Measurements from ENCODE around the gene MCU. TPM values are rescaled to one million over a fixed set of nuclear protein-coding genes. Genes with fewer than 3 reads are reported as not detected.
"Not testable (repeated sequence)": the region's sequence is repeated elsewhere in the genome, so short reads cannot be mapped to it uniquely, and the experiment has no call there.

MCU gene
- total RNA-seq, 1 donor from 2014 or later = 12.2 TPM

GRCh38 chr10:72758930-72759329 lies 67.0 kb downstream of the MCU start:
- intact Hi-C loops (cut with micrococcal nuclease) = not testable (repeated sequence)

GRCh38 chr10:72759584-72759983 lies 67.6 kb downstream of the MCU start:
- intact Hi-C loops (cut with micrococcal nuclease) = no loop called here

- intact Hi-C loops (cut with micrococcal nuclease) = no loop called here
These were observed 69.6 kb downstream of the MCU start for GRCh38 chr10:72761498-72761897.

GRCh38 chr10:72762042-72762441 lies 70.1 kb downstream of the MCU start:
- intact Hi-C loops (cut with micrococcal nuclease) = no loop called here

GRCh38 chr10:72763201-72763600 lies 71.3 kb downstream of the MCU start:
- intact Hi-C loops (cut with micrococcal nuclease) = no loop called here

- intact Hi-C loops (cut with micrococcal nuclease) = no loop called here
These were observed 72.2 kb downstream of the MCU start for GRCh38 chr10:72764151-72764550.

GRCh38 chr10:72765051-72765745 lies 73.3 kb downstream of the MCU start:
- intact Hi-C loops (cut with micrococcal nuclease) = no loop called here

- intact Hi-C loops (cut with micrococcal nuclease) = not testable (repeated sequence)
These were observed 79.3 kb downstream of the MCU start for GRCh38 chr10:72771195-72771594.

GRCh38 chr10:72772031-72772430 lies 80.1 kb downstream of the MCU start:
- intact Hi-C loops (cut with micrococcal nuclease) = no loop called here

- intact Hi-C loops (cut with micrococcal nuclease) = no loop called here
These were observed 87.9 kb downstream of the MCU start for GRCh38 chr10:72779874-72780273.

GRCh38 chr10:72782649-72783330 lies 90.8 kb downstream of the MCU start:
- intact Hi-C loops (cut with micrococcal nuclease) = no loop called here

GRCh38 chr10:72783410-72783833 lies 91.5 kb downstream of the MCU start:
- intact Hi-C loops (cut with micrococcal nuclease) = no loop called here

GRCh38 chr10:72784551-72785351 lies 92.8 kb downstream of the MCU start:
- intact Hi-C loops (cut with micrococcal nuclease) = no loop called here

- intact Hi-C loops (cut with micrococcal nuclease) = no loop called here
These were observed 93.5 kb downstream of the MCU start for GRCh38 chr10:72785409-72785808.

- intact Hi-C loops (cut with micrococcal nuclease) = no loop called here
These were observed 98.5 kb downstream of the MCU start for GRCh38 chr10:72790216-72790990.

- intact Hi-C loops (cut with micrococcal nuclease) = no loop called here
These were observed 100.3 kb downstream of the MCU start for GRCh38 chr10:72792288-72792687.

GRCh38 chr10:72793752-72794151 lies 101.8 kb downstream of the MCU start:
- intact Hi-C loops (cut with micrococcal nuclease) = no loop called here

- intact Hi-C loops (cut with micrococcal nuclease) = no loop called here
These were observed 102.3 kb downstream of the MCU start for GRCh38 chr10:72794260-72794659.

- intact Hi-C loops (cut with micrococcal nuclease) = no loop called here
These were observed 104.1 kb downstream of the MCU start for GRCh38 chr10:72796042-72796441.

- intact Hi-C loops (cut with micrococcal nuclease) = no loop called here
These were observed 104.6 kb downstream of the MCU start for GRCh38 chr10:72796538-72796937.

GRCh38 chr10:72800000-72800740 lies 108.2 kb downstream of the MCU start:
- intact Hi-C loops (cut with micrococcal nuclease) = no loop called here

Data from T-helper 2 cell treated with Interferon-gamma antibody and Interleukin-4, amounts not matched to agents 100 ng/mL and 5 ng/mL, for 36 hours (primary cell).